K562 (cell line): ENCODE measurements around the gene ATPAF2. TPM values are rescaled to one million over a fixed set of nuclear protein-coding genes. Genes with fewer than 3 reads are reported as not detected.

Experiments used
- ATAC-seq: fragments of 200-7000 bp; cut with Tn5 transposase; 3 replicates; pipeline ENCODE4 v1.9.1; 2020; ENCODE audit warnings: moderate library complexity
- BruUV-seq: library from RNA; stranded (reverse); fragments of 400-500 nt; replicated peaks from 2 replicates; lab custom pipeline; 2021; lab: Mats Ljungman, UMichigan
- CTCF ChIA-PET: fragments of 300-600 bp; formaldehyde crosslinking; extraction: SDS; loops from one replicate; lab custom pipeline; 2021; ENCODE audit warnings: low intra/inter-chr PET ratio; lab: Yijun Ruan, JAX
- POLR2A ChIA-PET: fragments of 300-600, 350-650 bp; sonication (Branson Sonifier 250); formaldehyde crosslinking; extraction: SDS; loops from one replicate; lab custom pipeline; 2021; ENCODE audit warnings: antibody characterized with exemption, inconsistent platforms; lab: Yijun Ruan, JAX
- DNase-seq, 4 experiments: peaks; one replicate each; pipeline versions ENCODE4 v3.0.0 to v3.0.0-alpha.2; 2011 to 2018; ENCODE audit warnings: low spot score in 3 of 4, mixed read lengths in 3 of 4; ENCODE audit errors: extremely low read depth in 1 of 4
- FAIRE-seq: peaks from 2 replicates; lab custom pipeline; 2011; peaks lifted over from hg19 to GRCh38; lab: Jason Lieb, UNC
- H2AFZ ChIP-seq: 2 replicates; pipeline ENCODE4 v1.6.0; 2011; ENCODE audit warnings: low read depth, low read length, control low read depth, inconsistent platforms
- H3K27ac ChIP-seq: fragments of 200-600 bp; 3 replicates; pipeline ENCODE4 v1.8.0; 2011; ENCODE audit warnings: low read depth, mild to moderate bottlenecking, control low read depth, inconsistent platforms, low read length, moderate library complexity, mixed read lengths; ENCODE audit errors: extremely low read depth
- H3K27me3 ChIP-seq, 2 experiments: fragments of 300-600 bp in 1 of 2; 2 replicates in 1 of 2; 3 replicates in 1 of 2; pipeline versions ENCODE4 v1.6.0 to v1.8.0; 2011; ENCODE audit warnings: inconsistent platforms in 2 of 2, low read length in 2 of 2, mild to moderate bottlenecking in 1 of 2, mixed read lengths in 1 of 2, moderate library complexity in 1 of 2; ENCODE audit not compliant: control insufficient read depth in 2 of 2, insufficient read depth in 2 of 2
- H3K36me3 ChIP-seq: fragments of 300-600 bp; 3 replicates; pipeline ENCODE4 v1.8.0; 2011; ENCODE audit warnings: mild to moderate bottlenecking, low read length, inconsistent platforms; ENCODE audit not compliant: control insufficient read depth, insufficient read depth
- H3K4me1 ChIP-seq, 2 experiments: fragments of 200-600 bp in 1 of 2; replicated peaks in 1 of 2; 2 replicates in 1 of 2; 3 replicates in 1 of 2; pipeline versions ENCODE4 v1.5.1 to v1.8.0; 2011; ENCODE audit warnings: inconsistent platforms in 2 of 2, low read length in 2 of 2, mild to moderate bottlenecking in 1 of 2, mixed read lengths in 1 of 2, moderate library complexity in 1 of 2; ENCODE audit not compliant: control insufficient read depth in 2 of 2, insufficient read depth in 2 of 2
- H3K4me2 ChIP-seq: 2 replicates; pipeline ENCODE4 v1.6.1; 2011; ENCODE audit warnings: low read length, control low read depth, inconsistent platforms, mixed read lengths; ENCODE audit not compliant: insufficient read depth
- H3K4me3 ChIP-seq: fragments of 200-600 bp; sonication (generic), shearing (Covaris generic); 2 replicates; pipeline ENCODE4 v1.5.1; 2016; ENCODE audit warnings: control low read depth, inconsistent platforms
- H3K79me2 ChIP-seq: fragments of 200-600 bp; 3 replicates; pipeline ENCODE4 v1.8.0; 2011; ENCODE audit warnings: low read length, inconsistent platforms; ENCODE audit not compliant: control insufficient read depth, insufficient read depth
- H3K9ac ChIP-seq, 2 experiments: 2 replicates each; pipeline versions ENCODE4 v1.6.0 to v1.6.1; 2011; ENCODE audit warnings: low read depth in 2 of 2, low read length in 2 of 2, control low read depth in 1 of 2, inconsistent platforms in 1 of 2, mild to moderate bottlenecking in 1 of 2, mixed read lengths in 1 of 2; ENCODE audit not compliant: insufficient read depth in 1 of 2
- H3K9me1 ChIP-seq: one replicate; pipeline ENCODE4 v1.6.0; 2011; ENCODE audit warnings: inconsistent platforms, mild to moderate bottlenecking, low read length, moderate library complexity; ENCODE audit not compliant: control insufficient read depth, insufficient read depth
- H3K9me3 ChIP-seq: replicated peaks from 2 replicates; pipeline ENCODE4 v1.5.1; 2011; ENCODE audit warnings: low read depth, low read length, inconsistent platforms; ENCODE audit not compliant: control insufficient read depth, insufficient read depth
- H4K20me1 ChIP-seq: replicated peaks from 2 replicates; pipeline ENCODE4 v1.6.1; 2011; ENCODE audit warnings: low read length, inconsistent platforms, mixed read lengths; ENCODE audit not compliant: control insufficient read depth, insufficient read depth
- ARID1B ChIP-seq: fragments of 450-650 bp; IDR thresholded peaks from 2 replicates; pipeline ENCODE4 v1.6.1; 2016; ENCODE audit warnings: antibody characterized with exemption, mild to moderate bottlenecking, inconsistent platforms
- ATF7 ChIP-seq: fragments of 450-650 bp; IDR thresholded peaks from 2 replicates; pipeline ENCODE4 v1.7.1; 2014; ENCODE audit warnings: mild to moderate bottlenecking, moderate library complexity
- CEBPG ChIP-seq, 3 experiments: fragments of 200-800 bp in 1 of 3; sonication (Bioruptor generic) in 1 of 3; sonication (generic) in 1 of 3; formaldehyde crosslinking in 1 of 3; IDR thresholded peaks in 2 of 3; conservative IDR thresholded peaks in 1 of 3; 2 replicates each; pipeline versions ENCODE4 v1.6.1 to v1.8.0; 2016 to 2022; ENCODE audit warnings: missing compliant biosample characterization in 2 of 3, missing genetic modification characterization in 2 of 3, mild to moderate bottlenecking in 1 of 3, missing genetic modification reagents in 1 of 3
- CTBP1 ChIP-seq: fragments of 450-650 bp; IDR thresholded peaks from 2 replicates; pipeline ENCODE4 v1.6.1; 2016; ENCODE audit warnings: borderline replicate concordance
- GATAD2A ChIP-seq: fragments of 450-650 bp; IDR thresholded peaks from 2 replicates; pipeline ENCODE4 v1.6.1; 2017
- KLF13 ChIP-seq: fragments of 450-650 bp; IDR thresholded peaks from 2 replicates; pipeline ENCODE4 v1.6.1; 2016; ENCODE audit warnings: missing genetic modification characterization, low read depth, mild to moderate bottlenecking, missing compliant biosample characterization, moderate library complexity, borderline replicate concordance
- MYC ChIP-seq, 2 experiments: fragments of 250-450 bp in 1 of 2; sonication (Bioruptor Pico) in 1 of 2; IDR thresholded peaks; 2 replicates each; pipeline versions ENCODE4 v1.5.1 to v1.6.1; 2012 to 2021; ENCODE audit warnings: low read depth in 2 of 2, borderline replicate concordance in 1 of 2, improper control_type of control experiment in 1 of 2, low read length in 1 of 2, mild to moderate bottlenecking in 1 of 2, moderate library complexity in 1 of 2
- NEUROD1 ChIP-seq: fragments of 150-350 bp; IDR thresholded peaks from 2 replicates; pipeline ENCODE4 v1.6.1; 2014; ENCODE audit warnings: borderline replicate concordance, low read length, low read depth; ENCODE audit not compliant: partially characterized antibody
- NFRKB ChIP-seq: fragments of 450-650 bp; IDR thresholded peaks from 2 replicates; pipeline ENCODE4 v1.6.1; 2016; ENCODE audit warnings: low read depth
- NR4A1 ChIP-seq, 2 experiments: fragments of 250-450 bp in 1 of 2; fragments of 450-650 bp in 1 of 2; sonication (Bioruptor Pico) in 1 of 2; IDR thresholded peaks; 2 replicates each; pipeline versions ENCODE4 v1.4.0 to v1.6.1; 2016 to 2020; ENCODE audit warnings: mild to moderate bottlenecking in 2 of 2, missing compliant biosample characterization in 1 of 2, missing genetic modification characterization in 1 of 2, moderate library complexity in 1 of 2
- ZEB2 ChIP-seq: fragments of 450-650 bp; IDR thresholded peaks from 2 replicates; pipeline ENCODE4 v1.6.1; 2016
- WGBS: fragments of 100-300 bp; shearing (Covaris generic); methylation state at CpG from one replicate; pipeline ENCODE4 v1.1.6; 2016; ENCODE audit warnings: low coverage, mixed read lengths; ENCODE audit not compliant: insufficient coverage; ENCODE audit errors: missing lambda C conversion rate; 5-methylcytosine and 5-hydroxymethylcytosine counted together
- in situ Hi-C: fragments of 300-500 bp; cut with MboI; formaldehyde crosslinking; loops from 4 replicates; pipeline ENCODE4 v1.15.0; 2018; ENCODE audit warnings: inconsistent platforms, mixed read lengths
- intact Hi-C: fragments of 100-400 bp; cut with micrococcal nuclease; formaldehyde crosslinking; loops from 2 replicates; pipeline ENCODE4 v1.14.2; 2022
- polyA plus RNA-seq, 8 experiments: library from polyadenylated mRNA; depleted of rRNA in 4 of 8; stranded (reverse) in 5 of 8; unstranded in 3 of 8; fragments of >200 nt; fragmentation: Nextera tagmentation in 2 of 8; fragmentation: Illumina TruSeq in 1 of 8; extraction: Ambion mirVana in 2 of 8; extraction: Trizol in 1 of 8; gene quantifications; 2 replicates each; pipeline versions ENCODE4 v1.2.1 to v1.2.3, GENCODE V29; 2011 to 2014; ENCODE audit warnings: inconsistent platforms in 1 of 8, missing spikeins in 1 of 8
- total RNA-seq, 7 experiments: library from RNA; depleted of rRNA in 6 of 7; stranded (reverse); fragments of >200 nt in 6 of 7; fragmentation: Illumina TruSeq in 2 of 7; extraction: Trizol in 2 of 7; gene quantifications; 2 replicates each; pipeline versions ENCODE4 v1.2.1 to v1.2.3, GENCODE V29; 2011 to 2021; ENCODE audit warnings: low replicate concordance in 1 of 7
- TF ChIP-seq, protein P1 (sequence below): sonication (generic); formaldehyde crosslinking; IDR thresholded peaks from 2 replicates; pipeline ENCODE4 v1.8.0; 2022; ENCODE audit warnings: missing genetic modification reagents, mild to moderate bottlenecking, moderate library complexity, borderline replicate concordance
- TF ChIP-seq, protein P2 (sequence below), 2 experiments: fragments of 450-650 bp in 1 of 2; sonication (generic) in 1 of 2; formaldehyde crosslinking in 1 of 2; IDR thresholded peaks in 1 of 2; conservative IDR thresholded peaks in 1 of 2; 2 replicates each; pipeline versions ENCODE4 v1.6.1 to v1.8.1; 2016 to 2023; ENCODE audit warnings: mild to moderate bottlenecking in 2 of 2, moderate library complexity in 2 of 2, inconsistent platforms in 1 of 2, missing genetic modification reagents in 1 of 2
- TF ChIP-seq, protein P3 (sequence below): sonication (generic); formaldehyde crosslinking; IDR thresholded peaks from 2 replicates; pipeline ENCODE4 v1.4.0; 2020; ENCODE audit warnings: mild to moderate bottlenecking, missing genetic modification reagents

The ATPAF2 gene
- total and polyA plus RNA-seq, 9 of the 15 experiments (the other 6 are each of a cell fraction or from before 2014, with no cell fraction given): 2.1 to 19.2 (median 11.3) TPM

DNA sequence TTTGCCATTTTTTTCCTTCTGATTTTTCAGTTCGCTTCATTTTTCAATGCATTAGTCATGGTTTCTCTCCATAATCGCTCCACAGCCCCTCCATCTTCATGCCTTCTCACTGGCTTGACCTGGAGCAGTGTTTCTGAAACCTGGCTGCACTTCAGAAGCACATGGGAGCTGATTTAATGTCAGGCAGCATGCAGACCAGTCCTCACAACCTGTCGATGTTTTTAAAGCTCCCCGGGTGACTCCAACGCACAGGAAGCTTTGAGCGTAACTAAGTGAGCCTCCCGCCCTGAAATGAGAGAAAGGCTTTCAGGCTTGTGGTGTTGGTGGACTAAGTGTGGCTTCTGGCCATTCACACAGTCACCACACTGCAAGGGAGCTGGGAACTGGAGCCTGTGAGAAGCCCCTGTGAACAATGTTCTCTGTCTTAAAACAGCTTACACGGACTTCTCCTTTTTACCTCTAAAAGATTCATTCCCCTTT, 31.9 kb upstream of the ATPAF2 start (continued):
- no peak for TF ChIP-seq NEUROD1
- TF ChIP-seq, protein P1, sequence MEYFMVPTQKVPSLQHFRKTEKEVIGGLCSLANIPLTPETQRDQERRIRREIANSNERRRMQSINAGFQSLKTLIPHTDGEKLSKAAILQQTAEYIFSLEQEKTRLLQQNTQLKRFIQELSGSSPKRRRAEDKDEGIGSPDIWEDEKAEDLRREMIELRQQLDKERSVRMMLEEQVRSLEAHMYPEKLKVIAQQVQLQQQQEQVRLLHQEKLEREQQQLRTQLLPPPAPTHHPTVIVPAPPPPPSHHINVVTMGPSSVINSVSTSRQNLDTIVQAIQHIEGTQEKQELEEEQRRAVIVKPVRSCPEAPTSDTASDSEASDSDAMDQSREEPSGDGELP (CRISPR knock-in tag): no peak
- peak; percentile 67; the same call in 1 of the 2 replicates for TF ChIP-seq NFRKB
- no peak for TF ChIP-seq NR4A1 (CRISPR knock-in tag; IDR thresholded peaks at IDR 0.05)
- peak; percentile 63 for TF ChIP-seq NR4A1 (tag; IDR thresholded peaks at IDR 0.05)
- peak; percentile 15; the same call in 1 of the 2 replicates for TF ChIP-seq MYC (IDR thresholded peaks at IDR 0.05; ENCODE audit: low read depth, low read length)
- no peak for TF ChIP-seq MYC (CRISPR knock-in tag; IDR thresholded peaks at IDR 0.05; ENCODE audit: borderline replicate concordance, low read depth)
- TF ChIP-seq GATAD2A: 0 out of 2 replicates have a peak, but pooled peaks have one; percentile 10

DNA sequence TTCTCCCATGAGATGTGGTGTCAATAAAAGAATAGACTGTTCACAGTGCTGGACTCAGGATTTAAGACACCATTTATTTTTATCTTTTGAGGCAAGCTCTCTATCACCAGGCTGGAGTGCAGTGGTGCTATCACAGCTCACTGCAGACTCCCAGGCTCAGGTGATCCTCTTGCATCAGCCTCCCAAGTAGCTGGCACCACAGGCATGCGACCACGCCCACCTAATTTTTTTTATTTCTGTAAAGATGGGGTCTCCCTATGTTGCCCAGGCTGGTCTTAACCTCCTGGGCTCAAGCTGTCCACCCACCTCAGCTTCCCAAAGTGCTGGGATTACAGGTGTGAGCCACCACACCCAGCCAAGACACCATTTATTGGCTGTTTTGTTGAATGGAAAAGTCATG, 30.1 kb upstream of the ATPAF2 start:
- H3K4me3 ChIP-seq: no peak overlapping the region
- H3K79me2 ChIP-seq: no peaks in the 10 kb centered on the region
- no peaks in the 10 kb centered on the region for H3K9me3 ChIP-seq
- CTCF ChIA-PET: no interaction called here
- ATAC-seq (no peak; the same call in 2 of the 3 replicates), DNase-seq (no peak), FAIRE-seq (no peak)
- no peak overlapping the region for H2AFZ ChIP-seq
- H3K27ac ChIP-seq: no peak overlapping the region
- BruUV-seq: no TSS peak
- 57% methylated on average over 2 of the region's 2 CpGs for WGBS
- intact Hi-C loops: no loop called here
- POLR2A ChIA-PET: interaction anchor here (1.6 kb wide), 1 partner anchor 10 kb away, joined by 4 read pairs; no protein-coding TSS in a partner anchor
- H3K4me2 ChIP-seq: no peak overlapping the region
- H3K4me1 ChIP-seq: peaks cover 0 to 25% of the 10 kb centered on the region in 2 experiments; a peak in 3 of 5 replicates
- in situ Hi-C loops: no loop called here
- no peaks in the 10 kb centered on the region for H3K27me3 ChIP-seq
- no peaks in the 10 kb centered on the region for H3K9me1 ChIP-seq
- peaks cover 13% of the 10 kb centered on the region; the same call in 2 of the 3 replicates for H3K36me3 ChIP-seq
- no peaks in the 10 kb centered on the region for H4K20me1 ChIP-seq
- H3K9ac ChIP-seq: no peak overlapping the region
- TF ChIP-seq, protein P2, sequence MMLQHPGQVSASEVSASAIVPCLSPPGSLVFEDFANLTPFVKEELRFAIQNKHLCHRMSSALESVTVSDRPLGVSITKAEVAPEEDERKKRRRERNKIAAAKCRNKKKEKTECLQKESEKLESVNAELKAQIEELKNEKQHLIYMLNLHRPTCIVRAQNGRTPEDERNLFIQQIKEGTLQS (IDR thresholded peaks at IDR 0.05): peak; percentile 63; the same call in 1 of the 2 replicates
- TF ChIP-seq, protein P2 (CRISPR knock-in tag; conservative IDR thresholded peaks at IDR 0.05): no peak
- TF ChIP-seq, protein P3, sequence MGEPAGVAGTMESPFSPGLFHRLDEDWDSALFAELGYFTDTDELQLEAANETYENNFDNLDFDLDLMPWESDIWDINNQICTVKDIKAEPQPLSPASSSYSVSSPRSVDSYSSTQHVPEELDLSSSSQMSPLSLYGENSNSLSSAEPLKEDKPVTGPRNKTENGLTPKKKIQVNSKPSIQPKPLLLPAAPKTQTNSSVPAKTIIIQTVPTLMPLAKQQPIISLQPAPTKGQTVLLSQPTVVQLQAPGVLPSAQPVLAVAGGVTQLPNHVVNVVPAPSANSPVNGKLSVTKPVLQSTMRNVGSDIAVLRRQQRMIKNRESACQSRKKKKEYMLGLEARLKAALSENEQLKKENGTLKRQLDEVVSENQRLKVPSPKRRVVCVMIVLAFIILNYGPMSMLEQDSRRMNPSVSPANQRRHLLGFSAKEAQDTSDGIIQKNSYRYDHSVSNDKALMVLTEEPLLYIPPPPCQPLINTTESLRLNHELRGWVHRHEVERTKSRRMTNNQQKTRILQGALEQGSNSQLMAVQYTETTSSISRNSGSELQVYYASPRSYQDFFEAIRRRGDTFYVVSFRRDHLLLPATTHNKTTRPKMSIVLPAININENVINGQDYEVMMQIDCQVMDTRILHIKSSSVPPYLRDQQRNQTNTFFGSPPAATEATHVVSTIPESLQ (CRISPR knock-in tag): no peak
- TF ChIP-seq CTBP1 (peak; percentile 60; the same call in 1 of the 2 replicates), KLF13 (tag) (peak; percentile 39; the same call in 1 of the 2 replicates), CEBPG (CRISPR knock-in tag; IDR thresholded peaks at IDR 0.05) (peak; percentile 35; the same call in 1 of the 2 replicates), CEBPG (tag; conservative IDR thresholded peaks at IDR 0.05 in 1 of 2, IDR thresholded peaks at IDR 0.05 in 1 of 2) (no peak), ARID1B (peak; percentile 20; the same call in 1 of the 2 replicates), MYC (IDR thresholded peaks at IDR 0.05; ENCODE audit: low read depth, low read length) (no peak), MYC (CRISPR knock-in tag; IDR thresholded peaks at IDR 0.05; ENCODE audit: borderline replicate concordance, low read depth) (no peak), ZEB2 (peak; percentile 57; the same call in 1 of the 2 replicates), ATF7 (0 out of 2 replicates have a peak, but pooled peaks have one; percentile 9)
- TF ChIP-seq, all 486 proteins: peak for 7
